WI38 (cell line): Measurements from ENCODE around the gene AARS1.
"Not testable (repeated sequence)": the region's sequence is repeated elsewhere in the genome, so short reads cannot be mapped to it uniquely, and the experiment has no call there.

Experiments
- H3K4me3 ChIP-seq: 2 replicates; pipeline ENCODE4 v1.5.1; 2011; ENCODE audit warnings: low read depth, mild to moderate bottlenecking, control low read depth, low read length
- CTCF ChIP-seq: IDR thresholded peaks from 2 replicates; pipeline ENCODE4 v1.5.1; 2012; ENCODE audit warnings: low read depth, mild to moderate bottlenecking, control low read depth, low read length

The AARS1 gene

GRCh38 chr16:70253291-70254106 lies 35.8 kb downstream of the AARS1 start:
- H3K4me3 ChIP-seq = no peak overlapping the region

GRCh38 chr16:70252355-70252988 lies 36.8 kb downstream of the AARS1 start:
- TF ChIP-seq CTCF = peak; percentile 40
- H3K4me3 ChIP-seq = no peak overlapping the region

More at GRCh38 chr16:70253291-70254106, 35.8 kb downstream of the AARS1 start:
- peak; percentile 73 for TF ChIP-seq CTCF

GRCh38 chr16:70251629-70252354 lies 37.5 kb downstream of the AARS1 start, which contains the start of gene EXOSC6:
TSS of gene EXOSC6 (minus strand) at chr16:70251940. CDS start at chr16:70251900, 40 bp downstream.
- peak; percentile 90 for TF ChIP-seq CTCF
- peak within 1 kb of the TSS; percentile 60 for H3K4me3 ChIP-seq

GRCh38 chr16:70250748-70251628 lies 38.3 kb downstream of the AARS1 start:
- no peak for TF ChIP-seq CTCF
- H3K4me3 ChIP-seq = peak overlapping the region; percentile 60

- not testable (repeated sequence) for H3K4me3 ChIP-seq
Observed at GRCh38 chr16:70249697-70250096, 39.6 kb downstream of the AARS1 start.

GRCh38 chr16:70238773-70239172 lies 50.5 kb downstream of the AARS1 start:
- not testable (repeated sequence) for H3K4me3 ChIP-seq

GRCh38 chr16:70231831-70232230 lies 57.5 kb downstream of the AARS1 start:
- not testable (repeated sequence) for H3K4me3 ChIP-seq

GRCh38 chr16:70226024-70226423 lies 63.3 kb downstream of the AARS1 start:
- H3K4me3 ChIP-seq = not testable (repeated sequence)

- not testable (repeated sequence) for H3K4me3 ChIP-seq
Observed at GRCh38 chr16:70225430-70225829, 63.9 kb downstream of the AARS1 start.

GRCh38 chr16:70224645-70225044 lies 64.7 kb downstream of the AARS1 start:
- not testable (repeated sequence) for H3K4me3 ChIP-seq

GRCh38 chr16:70223971-70224513 lies 65.3 kb downstream of the AARS1 start:
- not testable (repeated sequence) for H3K4me3 ChIP-seq

- H3K4me3 ChIP-seq = not testable (repeated sequence)
Observed at GRCh38 chr16:70223216-70223615, 66.1 kb downstream of the AARS1 start.

GRCh38 chr16:70222574-70222973 lies 66.7 kb downstream of the AARS1 start:
- not testable (repeated sequence) for H3K4me3 ChIP-seq

- H3K4me3 ChIP-seq = not testable (repeated sequence)
Observed at GRCh38 chr16:70218586-70218985, 70.7 kb downstream of the AARS1 start.
